DMS 273 (cell line): ENCODE data around the gene PDE10A.
"Not testable (repeated sequence)": the region's sequence is repeated elsewhere in the genome, so short reads cannot be mapped to it uniquely, and the experiment has no call there.

Experiments
- DNase-seq: peaks from one replicate; lab custom pipeline; 2025; ENCODE audit not compliant: unreplicated experiment; lab: John Stamatoyannopoulos, UW

Gene PDE10A

DNA sequence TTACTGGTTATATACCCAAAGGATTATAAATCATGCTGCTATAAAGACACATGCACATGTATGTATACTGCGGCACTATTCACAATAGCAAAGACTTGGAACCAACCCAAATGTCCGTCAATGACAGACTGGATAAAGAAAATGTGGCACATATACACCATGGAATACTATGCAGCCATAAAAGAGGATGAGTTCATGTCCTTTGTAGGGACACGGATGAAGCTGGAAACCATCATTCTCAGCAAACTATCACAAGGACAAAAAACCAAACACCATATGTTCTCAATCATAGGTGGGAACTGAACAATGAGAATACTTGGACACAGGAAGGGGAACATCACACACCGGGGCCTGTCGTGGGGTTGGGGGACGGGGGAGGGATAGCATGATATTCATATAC is 104.9 kb downstream of the PDE10A start:
- DNase-seq = not testable (repeated sequence)

DNA sequence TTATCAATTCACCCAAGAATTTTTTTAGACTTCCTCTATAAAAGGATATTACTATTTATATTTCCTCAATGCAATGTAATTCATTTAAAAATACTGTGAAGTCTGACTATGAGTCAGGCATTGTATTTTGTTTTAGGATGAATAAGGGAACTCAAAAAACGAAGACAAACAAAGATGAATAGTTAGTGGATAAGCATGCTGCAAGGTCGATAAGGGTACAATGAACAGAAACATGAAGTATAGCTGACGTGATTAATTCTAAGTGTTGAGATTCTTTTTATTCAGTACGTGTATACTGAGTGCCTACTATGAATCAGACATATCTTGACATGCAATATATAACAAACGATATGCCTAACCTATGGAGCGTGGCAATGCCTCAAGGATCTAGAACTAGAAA is 105.4 kb downstream of the PDE10A start:
- DNase-seq = no peak

DNA sequence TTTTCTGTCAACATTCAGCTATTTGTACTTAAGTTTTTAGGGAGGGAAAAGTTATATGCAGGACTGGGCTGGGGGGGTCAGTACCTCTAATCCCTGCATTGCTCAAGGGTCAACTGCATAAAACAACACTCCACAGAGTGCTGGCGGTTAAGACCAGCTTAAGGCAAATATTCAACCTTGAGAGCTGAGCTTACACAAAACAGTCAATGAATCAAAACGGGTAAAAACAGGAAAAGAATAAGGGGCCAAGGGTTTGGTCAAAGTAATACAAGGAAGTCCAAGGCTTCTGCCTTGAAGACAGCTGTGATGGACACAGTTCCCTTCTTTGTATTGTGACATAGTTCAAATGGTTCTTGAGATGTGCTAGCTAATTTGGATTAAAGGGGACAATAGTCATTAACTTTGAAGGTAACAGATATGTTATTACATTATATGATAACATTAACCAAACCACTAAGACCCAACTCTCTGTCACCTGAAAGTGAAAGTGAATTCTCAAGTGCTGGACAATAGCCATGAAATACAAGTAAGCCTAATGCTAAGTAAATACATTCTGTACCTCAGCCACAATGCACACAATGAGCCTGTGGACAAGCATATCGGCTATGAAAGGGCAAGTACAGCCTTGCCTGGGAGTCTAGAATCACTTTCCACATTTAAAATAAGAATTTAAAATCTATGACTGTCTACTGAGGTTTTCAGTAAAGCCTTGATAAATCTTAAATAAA is 106.8 kb downstream of the PDE10A start:
- no peak for DNase-seq

DNA sequence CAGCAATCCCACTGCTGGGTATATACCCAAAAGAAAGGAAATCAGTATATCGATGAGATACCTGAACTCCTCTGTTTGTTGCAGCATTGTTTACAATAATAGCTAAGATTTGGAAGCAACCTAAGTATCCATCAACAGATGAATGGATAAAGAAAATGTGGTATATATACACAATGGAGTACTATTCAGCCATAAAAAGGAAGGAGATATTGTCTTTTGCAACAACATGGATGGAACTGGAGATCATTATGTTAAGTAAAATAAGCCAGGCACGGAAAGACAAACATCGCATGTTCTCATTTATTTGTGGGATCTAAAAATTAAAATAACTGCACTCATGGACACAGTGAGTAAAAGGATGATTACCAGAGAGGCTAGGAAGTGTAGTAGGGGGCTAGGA is 108.4 kb downstream of the PDE10A start:
- not testable (repeated sequence) for DNase-seq

DNA sequence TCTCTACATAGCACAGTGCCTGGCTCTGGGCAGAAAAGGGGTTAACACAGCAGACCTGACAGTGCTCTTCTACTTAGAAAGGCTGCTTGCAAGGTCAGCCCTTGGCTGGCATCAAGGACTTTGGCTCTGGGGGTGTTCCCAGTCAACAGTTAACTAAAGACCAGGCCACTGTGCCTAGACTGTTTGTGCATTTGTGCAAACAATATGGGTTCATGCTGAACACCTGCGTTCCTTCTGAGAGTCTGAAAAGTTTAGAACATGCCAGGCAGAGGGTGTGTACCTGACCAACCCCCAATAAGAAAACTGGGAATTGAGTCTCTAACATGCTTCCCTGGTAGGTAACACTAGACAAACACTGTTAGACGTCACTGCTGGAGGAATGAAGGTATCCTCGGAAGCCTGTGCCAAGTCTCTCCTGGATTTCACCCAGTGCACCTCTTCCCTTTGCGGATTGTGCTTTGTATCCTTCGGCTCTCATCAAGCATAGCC is 110.7 kb downstream of the PDE10A start:
- no peak for DNase-seq

DNA sequence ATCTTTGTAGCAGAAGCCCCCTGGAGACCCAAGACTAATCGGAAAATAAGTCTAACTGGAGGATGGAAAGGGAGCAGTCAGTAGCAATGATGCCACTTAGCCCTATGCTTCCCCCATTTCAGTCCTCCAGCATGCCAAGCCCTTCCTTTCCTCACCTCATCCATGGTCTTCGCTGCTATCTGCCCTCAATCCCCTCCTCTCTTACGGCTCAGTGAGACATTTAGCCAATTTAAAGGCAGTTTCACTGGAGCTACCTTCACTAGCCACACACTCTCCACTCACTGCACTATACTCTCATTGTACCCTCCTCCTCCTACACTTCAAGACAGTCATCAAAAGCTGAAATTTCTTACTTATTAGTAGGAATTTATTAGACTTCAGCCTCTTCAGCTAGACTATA is 111.2 kb downstream of the PDE10A start:
- no peak for DNase-seq

DNA sequence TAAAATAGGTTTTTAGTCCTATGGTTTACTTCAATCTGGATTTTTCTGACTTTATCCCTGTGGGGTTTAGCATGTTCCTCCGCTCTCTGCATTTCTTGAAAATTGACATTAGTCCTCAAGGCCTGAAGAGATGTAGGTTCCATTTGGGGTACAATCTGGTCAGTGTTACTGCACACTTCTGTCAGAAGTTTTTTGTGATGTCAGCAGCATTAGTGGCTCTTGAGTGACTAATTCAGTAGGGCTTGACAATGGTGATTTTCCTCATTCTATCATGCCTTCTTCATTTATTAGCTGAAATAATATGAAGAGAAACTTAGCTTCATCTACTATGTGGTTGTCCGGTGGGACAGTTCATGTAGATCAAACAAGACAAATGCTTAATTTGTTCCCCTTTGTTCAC is 114.6 kb downstream of the PDE10A start:
- DNase-seq = no peak

DNA sequence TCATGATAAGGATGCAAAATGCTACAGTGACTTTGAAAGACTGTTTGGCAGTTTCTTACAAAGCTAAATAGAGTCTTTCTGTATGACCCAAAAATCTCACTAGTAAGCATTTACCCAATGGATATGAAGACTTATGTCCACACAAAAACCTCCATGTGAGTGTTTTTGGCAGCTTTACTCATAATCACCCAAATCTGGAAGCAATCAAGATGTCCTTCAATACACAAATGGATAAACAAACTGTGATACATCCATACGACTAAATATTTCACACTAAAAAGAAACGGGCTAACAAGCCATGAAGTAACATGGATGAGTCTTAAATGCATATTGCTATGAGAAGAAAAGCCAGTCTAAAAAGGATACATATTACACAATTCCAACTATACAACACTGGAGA is 117.2 kb downstream of the PDE10A start:
- no peak for DNase-seq

DNA sequence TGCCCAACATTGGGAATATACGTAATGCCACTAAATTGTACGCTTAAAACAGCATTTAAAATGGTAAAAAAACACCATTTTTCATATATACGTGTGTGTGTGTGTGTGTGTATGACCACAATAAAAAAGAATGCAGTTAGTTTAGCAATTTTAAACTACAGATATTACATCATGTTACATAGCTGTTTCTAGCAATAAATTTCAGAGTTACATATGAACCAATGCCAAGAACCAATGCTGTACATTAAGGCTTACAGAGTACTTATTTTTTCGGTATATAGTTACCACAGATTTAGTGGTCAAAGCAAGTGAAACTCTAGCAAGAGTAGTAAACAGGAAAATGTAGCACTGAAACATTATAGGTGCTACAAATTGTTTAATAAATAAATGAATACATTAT is 119.3 kb downstream of the PDE10A start:
- DNase-seq = no peak

DNA sequence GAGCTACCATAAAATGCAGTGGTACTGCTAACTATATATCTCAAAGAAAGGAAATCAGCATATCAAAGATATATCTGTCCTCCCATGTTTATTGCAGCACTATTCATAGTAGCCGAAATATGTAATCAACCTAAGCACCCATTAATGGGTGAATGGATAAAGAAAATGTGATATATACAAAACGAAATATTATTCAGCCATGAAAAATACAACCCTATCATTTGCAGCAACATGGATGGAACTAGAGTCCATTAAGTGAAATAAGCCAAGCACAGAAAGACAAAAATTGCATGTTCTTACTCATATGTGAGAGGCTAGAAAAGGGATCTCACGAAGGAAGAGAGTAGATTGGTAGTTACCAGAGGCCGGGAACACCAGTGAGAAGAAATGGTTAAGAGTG is 126.1 kb downstream of the PDE10A start:
- no peak for DNase-seq

DNA sequence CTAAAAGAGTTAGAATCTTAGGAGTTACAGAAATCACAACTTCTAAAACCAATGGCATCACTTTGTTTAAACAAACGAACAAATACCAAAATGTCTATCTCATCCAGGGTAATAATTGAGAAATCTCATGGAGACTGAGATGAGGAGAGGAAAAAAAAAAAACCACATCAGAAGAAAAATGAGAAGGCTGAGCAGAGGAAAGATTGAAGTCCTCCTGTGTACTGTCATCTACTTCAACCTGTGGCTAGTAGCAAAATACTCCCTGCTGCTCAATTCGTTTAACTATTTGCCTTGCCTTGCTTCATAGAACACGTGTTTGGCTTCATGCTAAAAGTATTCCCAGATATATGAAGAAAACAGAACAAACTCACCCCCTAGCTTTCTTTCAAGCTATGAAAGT is 143.7 kb downstream of the PDE10A start:
- DNase-seq = no peak

DNA sequence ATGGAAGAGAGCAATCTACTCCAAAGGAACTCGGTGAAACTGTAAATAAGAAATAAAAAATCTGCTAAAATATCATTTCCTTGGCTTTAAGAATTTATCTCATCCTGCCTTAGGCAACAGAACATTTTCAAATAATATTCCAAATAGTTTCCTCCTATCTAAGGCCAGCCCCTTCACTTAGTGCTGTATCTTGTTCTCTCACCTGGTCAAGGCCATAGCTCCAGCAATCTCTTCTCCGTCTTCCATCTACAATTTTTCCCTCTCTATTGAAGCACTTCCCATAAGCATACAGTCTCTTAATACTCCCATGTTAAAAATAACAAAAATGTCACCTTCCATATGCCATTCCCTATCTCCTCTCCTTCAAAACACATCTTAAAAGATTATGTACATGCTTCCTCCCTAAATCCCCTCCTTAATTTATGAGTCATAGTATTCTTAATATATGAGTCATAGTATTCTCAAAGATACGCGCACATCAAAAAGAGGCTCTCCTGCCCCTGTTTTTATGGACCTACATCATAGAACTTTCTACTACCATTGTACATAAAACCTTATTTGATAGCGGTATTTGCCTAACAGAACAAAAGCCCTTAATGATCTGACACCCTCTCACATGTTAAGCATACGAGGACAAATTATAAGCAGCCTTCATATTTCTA is 146.9 kb downstream of the PDE10A start:
- no peak for DNase-seq

DNA sequence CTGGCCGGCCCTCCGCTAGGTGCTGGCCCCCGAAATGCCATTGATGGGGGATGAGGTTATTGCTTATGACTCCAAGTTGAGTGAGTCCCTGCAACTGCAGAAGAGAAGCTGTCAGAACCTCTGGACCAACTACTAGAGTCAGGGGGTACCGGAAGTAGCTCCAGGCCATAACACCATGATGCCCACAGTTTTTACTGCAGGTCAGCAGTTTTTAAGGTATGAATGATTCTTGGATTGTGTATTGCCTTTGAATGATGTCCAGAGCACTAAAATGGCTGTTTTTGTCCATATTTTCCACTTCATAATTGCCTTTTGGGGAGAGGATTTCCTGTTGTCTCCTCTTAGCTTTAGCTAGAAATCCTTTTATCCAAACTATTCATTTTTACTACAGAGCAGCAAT is 148.4 kb downstream of the PDE10A start:
- DNase-seq = no peak

DNA sequence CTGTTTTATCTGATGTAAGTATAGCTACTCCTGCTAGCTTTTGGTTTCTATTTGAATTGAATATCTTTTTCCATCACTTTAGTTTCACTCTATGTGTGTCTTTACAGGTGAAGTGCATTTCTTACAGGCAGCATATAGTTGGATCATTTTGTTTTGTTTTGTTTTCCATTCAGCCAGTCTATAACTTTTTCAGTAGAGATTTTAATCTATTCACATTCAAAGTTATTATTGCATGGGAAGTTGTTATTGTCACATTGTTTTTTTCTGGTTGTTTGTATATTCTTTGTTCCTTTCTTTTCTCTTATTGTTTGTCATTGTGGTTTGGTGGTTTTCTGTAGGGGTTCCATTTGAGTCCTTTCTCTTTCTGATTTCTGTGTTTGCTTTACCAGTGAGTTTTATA is 151.2 kb downstream of the PDE10A start:
- DNase-seq = no peak

DNA sequence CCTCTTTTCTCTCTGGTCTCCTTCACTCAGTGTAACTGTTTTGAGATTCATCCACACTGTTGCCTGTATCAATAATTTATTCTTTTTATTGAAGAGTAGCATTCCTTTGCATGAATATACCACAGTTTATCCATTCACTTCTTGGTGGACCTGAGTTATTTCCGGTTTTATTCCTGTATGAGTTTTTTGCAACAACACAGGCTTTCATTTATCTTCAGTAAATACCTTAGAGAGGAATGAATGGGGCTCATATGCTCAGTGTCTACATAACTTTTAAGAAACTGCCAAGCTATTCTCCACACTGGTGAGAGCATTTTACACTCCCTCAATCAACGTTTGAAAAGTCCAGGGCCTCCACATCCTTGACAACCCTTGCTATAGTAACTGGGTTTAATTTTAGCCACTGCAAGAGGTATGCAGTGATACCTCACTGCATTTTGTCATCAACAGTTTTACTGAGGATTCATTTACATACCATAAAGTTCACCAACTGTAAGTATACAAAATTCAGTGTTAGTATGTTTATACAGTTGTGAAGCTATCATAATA is 154.6 kb downstream of the PDE10A start:
- no peak for DNase-seq

DNA sequence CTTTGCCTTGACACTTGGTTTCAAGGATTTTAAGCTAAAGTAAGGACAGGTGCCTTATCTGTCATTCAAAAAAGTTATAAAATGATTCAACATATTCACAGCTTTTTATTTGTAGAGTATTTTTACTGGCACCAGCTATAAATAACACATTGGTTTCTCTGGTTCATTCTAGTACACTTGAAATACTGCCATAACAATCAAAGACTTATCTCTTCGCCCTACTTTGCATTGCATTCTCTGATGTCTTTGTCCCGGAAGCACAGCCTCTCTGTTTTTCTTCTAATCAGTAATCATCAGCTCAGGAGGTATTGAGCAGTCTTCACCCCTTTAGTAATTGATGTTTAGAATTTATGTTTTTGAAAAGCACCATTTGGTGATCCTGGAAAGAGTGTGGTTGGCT is 156.4 kb downstream of the PDE10A start:
- DNase-seq = no peak

DNA sequence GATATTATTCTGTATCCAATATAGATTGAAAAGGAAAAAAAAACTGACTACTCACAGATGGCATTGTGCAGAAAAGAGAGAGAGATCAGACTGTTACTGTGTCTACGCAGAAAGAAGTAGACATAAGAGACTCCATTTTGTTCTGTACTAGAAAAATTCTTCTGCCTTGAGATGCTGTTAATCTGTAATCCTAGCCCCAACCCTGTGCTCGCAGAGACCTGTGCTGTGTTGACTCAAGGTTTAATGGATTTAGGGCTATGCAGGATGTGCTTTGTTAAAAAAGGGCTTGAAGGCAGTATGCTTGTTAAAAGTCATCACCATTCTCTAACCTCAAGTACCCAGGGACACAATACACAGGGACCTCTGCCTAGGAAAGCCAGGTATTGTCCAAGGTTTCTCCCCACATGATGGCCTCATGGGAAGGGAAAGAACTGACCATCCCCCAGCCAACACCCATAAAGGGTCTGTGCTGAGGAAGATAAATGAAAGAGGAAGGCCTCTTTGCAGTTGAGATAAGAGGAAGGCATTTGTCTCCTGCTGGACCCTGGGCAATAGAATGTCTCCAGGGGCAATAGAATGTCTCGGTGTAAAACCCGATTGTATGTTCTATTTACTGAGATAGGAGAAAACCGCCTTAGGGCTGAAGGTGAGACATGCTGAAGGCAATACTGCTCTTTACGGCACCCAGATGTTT is 162.7 kb downstream of the PDE10A start:
- not testable (repeated sequence) for DNase-seq

DNA sequence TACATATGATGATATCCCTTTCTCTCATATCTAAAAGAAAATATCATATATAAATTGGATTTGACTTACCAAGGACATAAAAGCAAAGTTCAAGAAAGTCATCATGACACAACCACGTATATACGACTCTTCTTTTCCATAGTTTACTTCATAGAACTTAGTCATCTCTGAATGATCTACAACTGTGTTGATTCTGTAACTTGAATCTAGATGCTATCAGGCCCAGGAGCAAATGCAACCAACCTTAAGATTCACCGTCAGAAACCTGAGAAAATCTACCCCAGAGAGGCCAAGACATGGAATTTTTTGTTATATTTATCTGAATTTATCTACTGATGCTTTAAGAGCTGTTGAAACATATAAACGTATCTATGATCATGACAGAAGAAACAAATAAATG is 165.6 kb downstream of the PDE10A start:
- DNase-seq = no peak

DNA sequence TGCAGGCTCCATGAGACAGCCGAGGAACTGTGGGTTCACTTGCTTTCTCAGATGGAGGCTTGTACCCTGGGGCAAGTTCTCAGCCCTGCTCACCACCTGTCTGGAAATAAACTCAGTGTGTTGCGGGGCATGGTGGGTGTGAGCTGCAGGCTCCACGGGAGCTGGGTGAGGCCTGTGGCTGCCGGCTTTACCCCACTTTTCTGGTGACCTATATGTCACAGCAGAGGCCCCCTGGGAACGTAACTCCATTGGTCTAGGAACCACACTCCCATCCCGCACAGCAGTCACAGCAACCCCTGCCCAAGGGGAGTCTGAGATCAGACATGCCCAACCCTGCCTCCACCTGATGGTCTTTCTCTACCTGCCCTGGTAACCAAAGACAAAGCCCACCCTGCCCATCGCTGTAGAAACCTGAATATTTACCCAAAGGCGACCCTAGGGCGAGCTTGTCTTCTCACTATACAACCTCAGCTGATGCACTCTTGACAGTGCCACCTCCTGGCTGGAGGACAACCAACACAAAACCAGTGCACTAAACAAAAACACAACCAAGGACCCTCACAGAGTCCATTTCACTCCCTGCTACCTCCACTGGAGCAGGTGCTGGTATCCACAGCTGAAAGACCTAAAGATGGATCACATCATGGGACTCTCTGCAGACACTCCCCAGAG is 174.3 kb downstream of the PDE10A start:
- no peak for DNase-seq

DNA sequence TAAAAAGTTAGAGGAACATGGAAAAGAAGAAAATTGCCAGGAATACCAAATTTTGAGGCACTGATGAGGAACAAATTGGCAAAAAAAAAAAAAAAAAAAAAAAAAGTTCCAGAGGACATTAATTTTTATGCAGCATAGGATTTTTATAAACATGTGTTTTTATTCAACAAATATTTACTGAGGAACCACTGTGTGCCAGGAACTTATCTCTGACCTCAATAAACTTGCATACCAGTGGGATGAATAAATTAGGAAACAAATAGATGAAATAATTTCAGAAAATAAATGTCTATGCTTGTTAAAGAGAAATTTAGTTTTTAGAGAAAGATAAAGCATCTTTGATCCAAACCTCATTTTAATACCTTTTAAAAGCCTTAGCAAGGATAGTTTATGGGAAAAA is 175.1 kb downstream of the PDE10A start:
- DNase-seq = no peak

DNA sequence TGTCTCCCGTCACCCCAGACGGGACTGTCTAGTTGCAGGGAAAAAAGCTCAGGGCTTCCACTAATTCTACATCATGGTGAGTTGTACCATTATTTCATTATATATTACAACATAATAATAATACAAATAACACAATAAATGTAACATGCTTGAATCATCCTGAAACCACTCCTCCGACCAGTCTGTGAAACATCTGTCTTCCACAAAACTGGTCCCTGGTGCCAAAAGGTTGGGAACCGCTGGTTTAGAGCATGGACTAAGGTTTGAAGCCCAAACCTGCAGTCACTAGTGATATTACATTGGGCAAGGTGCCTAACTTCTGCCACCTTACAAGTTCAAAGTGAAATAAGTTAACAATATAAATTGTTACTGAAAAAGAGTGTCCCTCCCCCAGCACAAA is 175.7 kb downstream of the PDE10A start:
- DNase-seq = no peak
